GM13976 (cell line): Measurements from ENCODE around the gene PXDC1.

ENCODE experiments used
- DNase-seq: peaks from one replicate; pipeline ENCODE4 v3.0.0; 2012; ENCODE audit warnings: low spot score
- in situ Hi-C: fragments of 300-500 bp; cut with MboI; formaldehyde crosslinking; loops from one replicate; pipeline ENCODE4 v1.12.0; 2022; ENCODE audit warnings: low sequenced_read_pairs, mixed read lengths, inconsistent platforms; ENCODE audit not compliant: unreplicated experiment
- TF ChIP-seq, protein P1 (sequence below): IDR thresholded peaks from 2 replicates; pipeline ENCODE4 v1.5.1; 2012; ENCODE audit warnings: borderline replicate concordance, mild to moderate bottlenecking; ENCODE audit not compliant: insufficient read depth; ENCODE audit errors: extremely low read depth, missing control alignments, control extremely low read depth

PXDC1 gene

DNA sequence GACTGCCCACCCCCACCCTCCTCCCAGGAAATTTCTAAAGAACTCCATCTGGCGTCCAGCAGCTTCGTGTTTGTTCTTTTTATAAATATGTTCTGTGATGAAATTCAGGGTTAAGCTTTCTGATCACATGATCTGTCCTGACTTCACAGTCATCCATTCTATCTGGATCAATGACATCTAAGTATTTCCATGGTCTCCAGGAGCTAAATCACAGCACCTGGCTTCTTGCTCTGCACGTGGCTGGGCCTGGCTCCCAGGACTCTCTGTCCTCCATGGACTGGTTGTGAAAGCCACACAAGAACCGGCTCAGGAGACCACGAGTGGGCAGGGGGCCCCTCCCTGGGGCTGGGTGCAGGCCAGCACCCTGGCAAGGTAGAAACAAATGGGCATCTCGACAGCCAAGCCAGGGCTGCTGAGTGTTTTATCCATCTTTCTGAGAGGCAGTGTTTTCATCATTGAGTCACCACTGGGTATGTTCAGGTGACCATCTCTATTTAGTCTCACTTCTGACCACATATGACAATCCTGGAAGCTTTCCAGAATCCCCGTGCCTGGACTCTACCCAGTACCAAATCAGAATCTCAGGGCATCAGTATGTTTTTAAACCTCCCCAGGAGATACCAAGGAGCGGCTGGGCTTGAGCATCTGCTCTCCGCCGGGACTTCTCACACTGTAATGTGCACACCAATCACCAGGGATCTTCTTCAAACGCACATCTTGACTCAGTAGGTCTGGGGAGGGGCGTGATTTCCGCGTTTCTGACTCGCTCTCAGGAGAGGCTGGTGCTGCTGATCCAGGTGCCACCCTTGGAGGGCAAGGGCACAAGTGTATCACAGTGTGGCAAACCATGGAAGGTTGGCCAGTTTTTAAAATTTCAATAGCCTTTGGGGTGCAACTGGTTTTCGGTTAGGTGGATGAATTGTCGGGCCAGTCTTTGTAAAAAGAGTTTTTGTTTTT lies 31.6 kb upstream of the PXDC1 start:
- DNase-seq: no peak
- TF ChIP-seq, protein P1, sequence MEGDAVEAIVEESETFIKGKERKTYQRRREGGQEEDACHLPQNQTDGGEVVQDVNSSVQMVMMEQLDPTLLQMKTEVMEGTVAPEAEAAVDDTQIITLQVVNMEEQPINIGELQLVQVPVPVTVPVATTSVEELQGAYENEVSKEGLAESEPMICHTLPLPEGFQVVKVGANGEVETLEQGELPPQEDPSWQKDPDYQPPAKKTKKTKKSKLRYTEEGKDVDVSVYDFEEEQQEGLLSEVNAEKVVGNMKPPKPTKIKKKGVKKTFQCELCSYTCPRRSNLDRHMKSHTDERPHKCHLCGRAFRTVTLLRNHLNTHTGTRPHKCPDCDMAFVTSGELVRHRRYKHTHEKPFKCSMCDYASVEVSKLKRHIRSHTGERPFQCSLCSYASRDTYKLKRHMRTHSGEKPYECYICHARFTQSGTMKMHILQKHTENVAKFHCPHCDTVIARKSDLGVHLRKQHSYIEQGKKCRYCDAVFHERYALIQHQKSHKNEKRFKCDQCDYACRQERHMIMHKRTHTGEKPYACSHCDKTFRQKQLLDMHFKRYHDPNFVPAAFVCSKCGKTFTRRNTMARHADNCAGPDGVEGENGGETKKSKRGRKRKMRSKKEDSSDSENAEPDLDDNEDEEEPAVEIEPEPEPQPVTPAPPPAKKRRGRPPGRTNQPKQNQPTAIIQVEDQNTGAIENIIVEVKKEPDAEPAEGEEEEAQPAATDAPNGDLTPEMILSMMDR: no peak
- in situ Hi-C loops: no loop called here

DNA sequence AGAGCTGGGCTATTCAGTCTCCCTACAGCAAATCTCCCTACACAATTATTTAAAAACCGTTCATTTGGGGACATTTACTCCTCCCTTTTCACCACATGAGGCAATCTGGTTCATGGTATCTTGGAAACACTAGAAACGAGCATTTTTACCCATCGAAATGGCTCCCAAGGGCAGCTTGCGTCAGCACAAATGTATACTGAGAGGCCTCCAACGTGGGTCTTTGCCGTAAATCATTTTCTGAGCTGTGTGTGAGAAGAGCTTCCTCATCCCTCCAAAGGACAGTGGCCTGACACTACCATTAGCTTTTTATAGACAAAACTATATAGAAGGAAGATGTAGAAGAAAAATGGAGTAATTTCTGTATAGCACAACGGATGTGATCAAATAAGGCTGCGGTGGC lies 30.0 kb upstream of the PXDC1 start:
- TF ChIP-seq, protein P1: no peak
- in situ Hi-C loops: no loop called here
- no peak for DNase-seq

DNA sequence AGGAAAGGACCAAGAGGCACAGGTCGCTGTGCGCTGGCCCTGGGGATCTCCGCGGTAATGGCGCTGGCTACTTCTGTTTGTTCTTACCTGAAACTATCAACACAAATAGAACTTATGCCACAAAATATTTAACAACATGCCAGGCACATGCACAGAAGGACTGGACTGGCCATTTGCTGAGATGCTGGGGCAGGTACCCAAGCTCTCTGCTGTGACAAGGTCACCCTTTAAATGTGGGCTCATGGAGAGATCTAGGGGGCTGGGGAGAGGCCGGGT lies 28.0 kb upstream of the PXDC1 start:
- DNase-seq: no peak
- TF ChIP-seq, protein P1: no peak
- in situ Hi-C loops: no loop called here

DNA sequence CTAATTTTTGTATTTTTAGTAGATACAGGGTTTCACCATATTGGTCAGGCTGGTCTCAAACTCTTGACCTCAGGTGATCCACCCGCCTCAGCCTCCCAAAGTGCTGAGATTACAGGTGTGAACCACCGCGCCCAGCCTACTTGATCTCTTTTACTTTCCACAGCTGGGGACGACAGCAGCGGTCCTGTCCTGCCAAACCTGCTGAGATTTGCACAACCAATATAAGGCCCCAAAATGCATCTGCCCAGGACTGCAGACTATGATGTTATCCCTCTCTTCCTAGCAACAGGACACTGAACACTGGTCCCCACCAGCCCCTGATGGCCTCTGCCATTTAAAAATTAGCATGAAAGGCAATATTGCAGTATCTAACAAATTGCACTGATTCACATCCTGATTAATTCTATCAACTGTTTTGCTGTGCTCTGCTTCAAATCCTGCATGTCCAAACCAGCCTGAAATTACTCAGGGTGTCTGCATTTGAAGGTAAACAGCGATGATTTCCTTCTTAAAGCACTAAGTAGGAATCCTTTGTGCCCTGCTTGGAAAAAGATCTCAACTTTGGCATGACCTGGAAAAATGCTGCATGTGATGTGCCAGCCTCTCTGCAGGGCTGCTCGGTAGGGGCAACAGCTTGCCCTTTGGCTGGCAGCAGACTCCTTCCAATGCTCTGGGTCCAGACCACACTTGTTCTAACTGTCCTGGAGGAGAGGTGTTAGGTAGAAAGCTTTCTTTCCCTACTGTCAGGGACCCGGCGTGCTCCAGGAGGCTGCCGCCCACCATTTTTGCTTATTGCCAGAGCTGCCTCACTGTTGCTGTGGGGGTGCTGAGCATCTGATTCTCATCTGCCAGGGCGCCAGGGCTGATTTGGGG lies 27.4 kb upstream of the PXDC1 start:
- TF ChIP-seq, protein P1: no peak
- no peak for DNase-seq
- in situ Hi-C loops: no loop called here

DNA sequence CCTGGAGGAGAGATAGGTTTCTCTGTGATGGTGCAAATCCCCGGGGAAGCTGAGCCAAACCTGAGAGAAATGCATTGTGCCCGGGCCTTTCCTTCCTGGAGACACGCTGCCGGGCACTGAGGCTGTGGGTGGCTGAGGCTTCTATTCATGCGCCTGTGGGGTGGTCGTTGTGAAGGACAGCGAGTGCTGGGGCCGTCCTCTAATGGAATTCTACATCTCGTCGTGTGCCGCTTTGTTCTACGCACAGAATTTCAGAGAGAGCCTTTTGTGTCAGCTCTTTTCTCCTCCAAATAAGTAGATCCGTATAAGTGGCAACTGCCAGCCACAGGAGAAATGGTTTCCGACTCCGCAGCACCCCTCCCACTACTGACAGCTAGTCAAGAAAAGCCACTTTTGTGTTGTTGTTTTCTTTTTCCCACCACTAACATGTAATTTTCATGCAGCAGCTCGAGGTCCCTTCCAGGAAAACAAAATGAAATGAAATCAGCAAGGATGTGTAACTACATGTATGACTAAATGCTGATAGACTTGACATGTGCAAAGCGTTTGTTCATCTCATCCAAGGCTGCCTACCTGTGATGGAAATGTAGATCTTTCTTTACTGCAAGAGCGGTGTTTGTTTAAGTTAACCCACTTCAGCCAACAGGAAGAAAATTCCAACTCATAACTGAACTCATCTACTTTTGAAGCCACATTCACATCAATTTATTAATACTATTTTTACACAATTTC lies 26.4 kb upstream of the PXDC1 start:
- DNase-seq: no peak
- in situ Hi-C loops: no loop called here
- TF ChIP-seq, protein P1: no peak

DNA sequence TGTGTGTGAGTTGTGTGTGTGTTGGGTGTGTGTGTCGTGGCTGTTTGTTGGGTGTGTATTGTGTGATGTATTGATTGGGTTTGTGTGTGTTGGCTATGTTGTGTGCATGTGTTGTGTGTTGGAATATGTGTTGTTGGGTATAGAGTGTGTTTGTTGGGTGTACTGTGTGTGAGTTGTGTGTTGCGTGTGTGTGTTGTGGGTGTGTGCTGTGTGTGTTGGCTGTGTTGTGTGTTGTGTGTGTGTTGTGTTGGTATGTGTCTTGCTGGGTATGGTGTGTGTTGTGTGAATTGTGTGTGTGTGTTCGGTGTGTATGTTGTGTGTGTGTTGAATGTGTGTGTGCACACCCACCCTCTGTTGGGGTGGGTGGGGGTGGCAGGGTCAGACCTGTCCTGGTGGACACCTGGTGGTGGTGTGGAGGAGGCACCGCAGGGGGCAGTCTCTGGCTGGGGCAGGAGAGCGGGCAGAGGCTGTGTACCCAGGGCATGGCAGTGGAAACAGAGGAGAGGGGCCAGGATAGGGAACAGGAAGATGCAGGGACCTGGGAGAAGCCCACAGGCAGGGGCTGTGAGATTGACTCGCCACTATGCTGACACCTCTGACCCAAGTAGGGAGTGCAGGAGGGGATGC lies 25.5 kb upstream of the PXDC1 start:
- peak; percentile 38 for DNase-seq
- TF ChIP-seq, protein P1: no peak
- in situ Hi-C loops: no loop called here
